Calu3 (cell line): ENCODE data around the gene NQO2. TPM values are rescaled to one million over a fixed set of nuclear protein-coding genes. Genes with fewer than 3 reads are reported as not detected.
"Not testable (repeated sequence)": the region's sequence is repeated elsewhere in the genome, so short reads cannot be mapped to it uniquely, and the experiment has no call there.

Experiments used
- BruUV-seq: library from RNA; stranded (reverse); fragments of 400-500 nt; replicated peaks from 2 replicates; lab custom pipeline; 2021; lab: Mats Ljungman, UMichigan
- CTCF ChIA-PET: fragments of 300-600 bp; sonication (Branson Sonifier 250); formaldehyde crosslinking; loops from one replicate; lab custom pipeline; 2022; ENCODE audit warnings: antibody characterized with exemption; lab: Charles Lee
- DNase-seq: peaks from one replicate; pipeline ENCODE4 v3.0.0; 2022
- H3K27ac Mint-ChIP-seq: one replicate; pipeline ENCODE4 v1.8.0; 2022; ENCODE audit warnings: mixed read lengths; ENCODE audit not compliant: unreplicated experiment
- H3K27me3 Mint-ChIP-seq: one replicate; pipeline ENCODE4 v1.8.0; 2022; ENCODE audit warnings: mixed read lengths; ENCODE audit not compliant: unreplicated experiment
- H3K36me3 Mint-ChIP-seq: one replicate; pipeline ENCODE4 v1.8.0; 2022; ENCODE audit warnings: mild to moderate bottlenecking, moderate library complexity, mixed read lengths; ENCODE audit not compliant: insufficient read depth, unreplicated experiment
- H3K4me1 Mint-ChIP-seq: one replicate; pipeline ENCODE4 v1.8.0; 2022; ENCODE audit warnings: mild to moderate bottlenecking, low read depth, mixed read lengths; ENCODE audit not compliant: unreplicated experiment
- H3K4me3 Mint-ChIP-seq: one replicate; pipeline ENCODE4 v1.8.0; 2022; ENCODE audit warnings: mild to moderate bottlenecking, low read depth, moderate library complexity, mixed read lengths; ENCODE audit not compliant: unreplicated experiment
- H3K9me3 Mint-ChIP-seq: one replicate; pipeline ENCODE4 v1.8.0; 2022; ENCODE audit warnings: low read depth, mixed read lengths; ENCODE audit not compliant: unreplicated experiment
- CTCF ChIP-seq: fragments of 200-600 bp; IDR thresholded peaks from one replicate; pipeline ENCODE4 v1.8.0; 2022; ENCODE audit warnings: antibody characterized with exemption; ENCODE audit not compliant: unreplicated experiment
- intact Hi-C: fragments of 100-400 bp; cut with micrococcal nuclease; formaldehyde crosslinking; loops from one replicate; pipeline ENCODE4 v1.10.0; 2022; ENCODE audit not compliant: unreplicated experiment
- total RNA-seq: library from RNA; stranded (reverse); gene quantifications from 2 replicates; pipeline ENCODE4 v1.2.3, GENCODE V29; 2022

The NQO2 gene
- total RNA-seq, 1 experiment from 2014 or later, result 12.0 TPM

- Mint-ChIP-seq H3K4me3 (no peak overlapping the region), H3K27me3 (no peaks in the 10 kb centered on the region), H3K36me3 (peaks cover 6% of the 10 kb centered on the region), H3K4me1 (no peaks in the 10 kb centered on the region), H3K27ac (no peak overlapping the region), H3K9me3 (no peaks in the 10 kb centered on the region)
- no TSS peak for BruUV-seq
- CTCF ChIA-PET, result no interaction called here
- no peak for TF ChIP-seq CTCF
- no peak for DNase-seq
- intact Hi-C loops, result no loop called here
These were observed 17.6 kb downstream of the NQO2 start for GRCh38 chr6:3017304-3017703.

GRCh38 chr6:3019065-3019464 lies 19.4 kb downstream of the NQO2 start:
- Mint-ChIP-seq H3K36me3 (peaks cover 6% of the 10 kb centered on the region), H3K27me3 (no peaks in the 10 kb centered on the region), H3K4me1 (peaks cover 10% of the 10 kb centered on the region), H3K27ac (no peak overlapping the region), H3K9me3 (peaks cover 4% of the 10 kb centered on the region), H3K4me3 (no peak overlapping the region)
- intact Hi-C loops, result no loop called here
- DNase-seq, result no peak
- CTCF ChIA-PET, result interaction anchor here (1.2 kb wide), 1 partner anchor 20 kb away, joined by 3 read pairs; no protein-coding TSS in a partner anchor
- no TSS peak for BruUV-seq
- no peak for TF ChIP-seq CTCF

- no peak for DNase-seq
- H3K9me3 Mint-ChIP-seq, result peaks cover 4% of the 10 kb centered on the region
- intact Hi-C loops, result no loop called here
- TF ChIP-seq CTCF, result no peak
- no peak overlapping the region for H3K4me3 Mint-ChIP-seq
- H3K27ac Mint-ChIP-seq, result no peak overlapping the region
- BruUV-seq, result no TSS peak
- CTCF ChIA-PET, result interaction anchor here (0.7 to 1.2 kb wide), 2 partner anchors 21 kb away, joined by 3 read pairs; no protein-coding TSS in a partner anchor
- H3K4me1 Mint-ChIP-seq, result peaks cover 10% of the 10 kb centered on the region
- no peaks in the 10 kb centered on the region for H3K27me3 Mint-ChIP-seq
- H3K36me3 Mint-ChIP-seq, result peaks cover 6% of the 10 kb centered on the region
These were observed 20.1 kb downstream of the NQO2 start for GRCh38 chr6:3019749-3020320.

- BruUV-seq, H3K27ac Mint-ChIP-seq, DNase-seq, H3K27me3 Mint-ChIP-seq, H3K36me3 Mint-ChIP-seq, H3K4me3 Mint-ChIP-seq, CTCF ChIA-PET, H3K9me3 Mint-ChIP-seq, H3K4me1 Mint-ChIP-seq, intact Hi-C loops: not testable (repeated sequence)
These were observed 21.4 kb downstream of the NQO2 start for GRCh38 chr6:3020976-3021598.
